Activated CD4-positive, alpha-beta T cell treated with anti-CD3 and anti-CD28 coated beads, Interleukin-2, amount 50 U/mL, for 1 hour (primary cell): ENCODE data around the gene RNPS1.

Experiments
- DNase-seq: peaks from one replicate; pipeline ENCODE4 v3.0.0-alpha.2; 2020

RNPS1 gene

GRCh38 chr16:2210386-2211365 lies 57.2 kb downstream of the RNPS1 start, which contains the start of gene BRICD5:
Gene BRICD5, minus strand, starts transcription at chr16:2210863. Its CDS starts 30 bp downstream, at chr16:2210833.
- DNase-seq, result no peak

DNA sequence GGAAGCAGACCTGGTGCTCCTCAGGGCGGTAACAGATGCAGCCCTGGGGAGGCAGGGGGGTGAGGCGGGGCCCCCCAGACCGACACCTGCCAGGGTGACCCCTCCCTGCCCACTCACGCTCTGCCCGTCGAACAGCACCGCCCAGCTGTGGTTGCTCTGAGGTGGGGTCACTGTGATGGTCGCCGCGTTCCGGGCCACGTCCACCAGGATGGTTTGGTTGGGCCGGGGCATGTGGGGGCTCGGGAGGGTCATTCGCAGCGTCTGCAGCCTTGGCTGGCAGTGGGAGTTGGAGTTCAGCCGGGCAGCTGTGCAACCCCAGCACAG lies 58.0 kb downstream of the RNPS1 start:
- DNase-seq, result no peak

- DNase-seq, result no peak
These were observed 58.5 kb downstream of the RNPS1 start for GRCh38 chr16:2209258-2210008.

DNA sequence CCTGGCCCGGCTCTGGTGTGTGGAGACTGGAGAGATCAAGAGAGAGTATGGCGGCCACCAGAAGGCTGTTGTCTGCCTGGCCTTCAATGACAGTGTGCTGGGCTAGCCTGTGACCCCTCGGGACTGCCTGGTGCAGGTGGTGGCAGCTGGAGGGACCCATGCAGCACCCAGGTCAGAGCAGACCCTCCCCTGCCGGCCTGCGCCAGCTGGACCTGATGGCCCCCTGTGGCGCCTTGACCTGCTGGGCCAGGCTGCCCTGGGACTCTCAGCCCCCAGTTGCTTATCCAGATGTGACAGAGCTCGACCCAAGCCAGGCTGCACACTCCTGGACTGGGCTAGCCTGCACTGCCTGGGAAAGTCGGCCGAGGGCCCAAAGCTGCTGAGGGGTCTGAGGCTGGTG lies 59.2 kb downstream of the RNPS1 start:
- DNase-seq, result no peak

DNA sequence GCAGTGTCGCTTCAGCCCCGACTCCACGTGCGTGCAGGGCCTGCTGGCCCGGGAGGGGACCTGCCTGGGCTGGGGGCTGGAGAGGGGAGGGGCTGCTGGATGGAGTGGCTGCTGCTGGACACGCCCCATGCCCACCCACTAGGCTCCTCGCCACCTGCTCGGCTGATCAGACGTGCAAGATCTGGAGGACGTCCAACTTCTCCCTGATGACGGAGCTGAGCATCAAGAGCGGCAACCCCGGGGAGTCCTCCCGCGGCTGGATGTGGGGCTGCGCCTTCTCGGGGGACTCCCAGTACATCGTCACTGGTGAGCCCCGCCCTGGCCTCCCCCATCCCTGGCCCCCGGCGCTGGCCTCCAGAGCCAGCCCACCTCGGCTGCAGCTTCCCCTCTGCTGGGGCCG lies 59.6 kb downstream of the RNPS1 start:
- no peak for DNase-seq

DNA sequence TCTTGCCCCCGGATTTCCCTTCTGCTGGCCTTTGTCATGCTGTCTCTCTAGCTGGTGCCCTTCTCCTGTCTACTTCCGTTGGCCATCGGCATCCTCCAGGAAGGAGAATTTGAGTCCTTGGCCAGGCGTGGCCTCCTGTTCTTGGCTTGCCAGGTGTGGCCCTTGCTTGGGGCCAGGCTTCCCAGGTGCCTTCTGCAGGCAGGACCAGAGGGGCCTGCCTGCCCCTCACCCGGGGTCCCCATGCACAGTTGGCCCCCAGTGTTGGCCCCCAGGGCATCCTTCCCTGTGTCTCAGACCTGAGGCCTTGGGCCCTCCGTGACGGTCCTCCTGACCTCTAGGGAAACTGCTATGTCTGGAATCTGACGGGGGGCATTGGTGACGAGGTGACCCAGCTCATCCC lies 60.1 kb downstream of the RNPS1 start:
- no peak for DNase-seq

GRCh38 chr16:2206780-2207433 lies 61.0 kb downstream of the RNPS1 start:
- no peak for DNase-seq

DNA sequence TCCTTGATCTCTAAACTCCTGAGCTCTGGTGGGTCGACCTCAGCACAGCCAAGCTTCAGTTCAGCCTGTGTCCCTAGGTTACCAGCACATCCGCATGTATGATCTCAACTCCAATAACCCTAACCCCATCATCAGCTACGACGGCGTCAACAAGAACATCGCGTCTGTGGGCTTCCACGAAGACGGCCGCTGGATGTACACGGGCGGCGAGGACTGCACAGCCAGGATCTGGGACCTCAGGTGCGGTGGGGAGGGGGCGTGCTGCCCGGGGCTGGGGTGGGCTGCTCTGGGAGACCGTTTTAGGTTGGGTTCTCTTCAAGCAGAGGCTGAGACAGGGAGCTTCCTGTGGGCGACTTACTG lies 61.5 kb downstream of the RNPS1 start:
- no peak for DNase-seq

GRCh38 chr16:2205967-2206313 lies 62.0 kb downstream of the RNPS1 start:
- DNase-seq, result no peak

GRCh38 chr16:2205104-2205966 lies 62.6 kb downstream of the RNPS1 start, which contains the start of gene MLST8:
Gene MLST8, plus strand, starts transcription at chr16:2205454. Its CDS starts 632 bp downstream, at chr16:2206086.
- peak; percentile 89 for DNase-seq

- DNase-seq, result no peak
These were observed 63.4 kb downstream of the RNPS1 start for GRCh38 chr16:2204416-2205103.
